HAP-1 (cell line): ENCODE measurements around the gene KLRG1.

Experiments used
- DNase-seq, 2 experiments: peaks; one replicate each; pipeline ENCODE4 v3.0.0-alpha.2; 2016 to 2020; ENCODE audit warnings: low spot score in 2 of 2
- H3K27me3 ChIP-seq: fragments of 250-450 bp; sonication (Bioruptor Pico); 2 replicates; pipeline ENCODE4 v1.5.1; 2020; ENCODE audit warnings: low read depth, mild to moderate bottlenecking, moderate library complexity
- H3K36me3 ChIP-seq: fragments of 250-450 bp; sonication (Bioruptor Pico); replicated peaks from 2 replicates; pipeline ENCODE4 v1.5.1; 2020; ENCODE audit warnings: mild to moderate bottlenecking
- H3K4me1 ChIP-seq: fragments of 250-450 bp; sonication (Bioruptor Pico); 2 replicates; pipeline ENCODE4 v1.5.1; 2020; ENCODE audit warnings: mild to moderate bottlenecking
- H3K4me3 ChIP-seq: fragments of 250-450 bp; sonication (Bioruptor Pico); 2 replicates; pipeline ENCODE4 v1.5.1; 2020; ENCODE audit warnings: mild to moderate bottlenecking, moderate library complexity
- H3K9me3 ChIP-seq: fragments of 250-450 bp; sonication (Bioruptor Pico); 2 replicates; pipeline ENCODE4 v1.5.1; 2020; ENCODE audit warnings: mild to moderate bottlenecking, moderate library complexity
- in situ Hi-C: fragments of 300-500 bp; cut with MboI; formaldehyde crosslinking; loops from 3 replicates; pipeline ENCODE4 v1.14.3; 2020; ENCODE audit warnings: low sequenced_read_pairs, inconsistent platforms, mixed read lengths

The KLRG1 gene

DNA sequence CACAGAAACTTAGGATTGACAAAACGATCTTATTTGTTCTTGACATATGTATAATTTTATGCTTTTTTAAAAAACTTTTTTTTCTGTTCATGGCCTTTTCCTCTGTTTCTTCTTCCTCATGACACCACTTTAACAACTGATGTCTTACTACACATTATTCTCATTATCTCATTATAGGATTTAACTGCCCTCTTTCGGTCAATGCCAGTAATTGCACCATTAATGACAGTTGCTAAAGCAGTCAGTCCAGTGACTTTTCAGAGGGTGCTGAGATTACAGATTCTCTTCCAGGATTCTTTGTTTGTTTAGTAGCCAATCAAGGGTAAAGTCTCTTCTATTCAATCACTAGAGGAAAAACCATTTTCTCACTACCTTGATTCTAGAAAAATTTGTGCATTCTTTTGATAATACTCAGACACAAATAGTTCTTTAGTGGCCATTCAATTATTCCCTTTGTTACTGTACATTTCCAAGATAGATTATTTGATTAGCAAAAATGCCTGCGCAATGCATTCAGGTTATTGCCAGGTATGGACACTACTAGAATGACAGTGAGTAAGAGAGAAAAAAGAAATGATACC, 50.1 kb downstream of the KLRG1 start:
- no peaks in the 10 kb centered on the region for H3K36me3 ChIP-seq
- H3K4me3 ChIP-seq: no peak overlapping the region
- in situ Hi-C loops: no loop called here
- no peaks in the 10 kb centered on the region for H3K4me1 ChIP-seq
- H3K27me3 ChIP-seq: no peaks in the 10 kb centered on the region
- DNase-seq: peak; percentile 18 to 62
- no peaks in the 10 kb centered on the region for H3K9me3 ChIP-seq

GRCh38 chr12:9040484-9041186, 51.3 kb downstream of the KLRG1 start:
- no peaks in the 10 kb centered on the region for H3K27me3 ChIP-seq
- H3K4me1 ChIP-seq: no peaks in the 10 kb centered on the region
- no peaks in the 10 kb centered on the region for H3K9me3 ChIP-seq
- in situ Hi-C loops: loop anchor here (10.0 kb wide), 1 partner anchor 366 kb away; no protein-coding TSS in a partner anchor
- no peaks in the 10 kb centered on the region for H3K36me3 ChIP-seq
- no peak overlapping the region for H3K4me3 ChIP-seq
- DNase-seq: no peak

DNA sequence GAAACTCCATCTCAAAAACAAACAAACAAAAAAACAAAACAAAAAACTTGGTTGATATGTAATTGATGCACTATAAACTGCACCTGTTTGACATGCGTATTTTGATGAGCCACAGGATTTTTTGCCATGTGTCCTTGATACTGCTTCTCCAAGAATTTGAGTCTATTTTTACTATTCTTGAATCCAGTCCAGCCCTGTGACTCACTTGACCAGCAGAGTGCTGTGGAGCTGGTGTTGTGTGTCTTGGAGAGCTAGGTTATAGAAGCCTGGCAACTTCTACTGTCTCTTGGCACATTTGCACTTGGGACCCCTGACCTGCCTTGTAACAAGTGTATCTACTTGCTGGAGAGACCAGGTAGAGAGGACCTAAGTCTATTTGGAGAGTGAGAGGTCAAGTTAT, 52.0 kb downstream of the KLRG1 start:
- H3K9me3 ChIP-seq: no peaks in the 10 kb centered on the region
- no peaks in the 10 kb centered on the region for H3K36me3 ChIP-seq
- in situ Hi-C loops: loop anchor here (10.0 kb wide), 1 partner anchor 367 kb away; no protein-coding TSS in a partner anchor
- no peaks in the 10 kb centered on the region for H3K27me3 ChIP-seq
- no peak overlapping the region for H3K4me3 ChIP-seq
- no peaks in the 10 kb centered on the region for H3K4me1 ChIP-seq
- no peak for DNase-seq

- H3K36me3 ChIP-seq: no peaks in the 10 kb centered on the region
- in situ Hi-C loops: loop anchor here (10.0 kb wide), 1 partner anchor 369 kb away; no protein-coding TSS in a partner anchor
- no peak for DNase-seq
- no peaks in the 10 kb centered on the region for H3K27me3 ChIP-seq
- H3K4me1 ChIP-seq: no peaks in the 10 kb centered on the region
- H3K9me3 ChIP-seq: no peaks in the 10 kb centered on the region
- no peak overlapping the region for H3K4me3 ChIP-seq
These were observed 54.4 kb downstream of the KLRG1 start for GRCh38 chr12:9043766-9044165.

GRCh38 chr12:9047105-9047504, 57.8 kb downstream of the KLRG1 start:
- H3K4me1 ChIP-seq: no peaks in the 10 kb centered on the region
- in situ Hi-C loops: loop anchor here (10.0 kb wide), 1 partner anchor 372 kb away; no protein-coding TSS in a partner anchor
- no peaks in the 10 kb centered on the region for H3K9me3 ChIP-seq
- H3K36me3 ChIP-seq: no peaks in the 10 kb centered on the region
- H3K4me3 ChIP-seq: no peak overlapping the region
- H3K27me3 ChIP-seq: no peaks in the 10 kb centered on the region
- DNase-seq: no peak

GRCh38 chr12:9048930-9049329, 59.6 kb downstream of the KLRG1 start:
- no peaks in the 10 kb centered on the region for H3K36me3 ChIP-seq
- in situ Hi-C loops: loop anchor here (10.0 kb wide), 1 partner anchor 374 kb away; no protein-coding TSS in a partner anchor
- H3K27me3 ChIP-seq: peaks cover 4% of the 10 kb centered on the region; the same call in 1 of the 2 replicates
- DNase-seq: no peak
- no peaks in the 10 kb centered on the region for H3K9me3 ChIP-seq
- no peak overlapping the region for H3K4me3 ChIP-seq
- no peaks in the 10 kb centered on the region for H3K4me1 ChIP-seq

DNA sequence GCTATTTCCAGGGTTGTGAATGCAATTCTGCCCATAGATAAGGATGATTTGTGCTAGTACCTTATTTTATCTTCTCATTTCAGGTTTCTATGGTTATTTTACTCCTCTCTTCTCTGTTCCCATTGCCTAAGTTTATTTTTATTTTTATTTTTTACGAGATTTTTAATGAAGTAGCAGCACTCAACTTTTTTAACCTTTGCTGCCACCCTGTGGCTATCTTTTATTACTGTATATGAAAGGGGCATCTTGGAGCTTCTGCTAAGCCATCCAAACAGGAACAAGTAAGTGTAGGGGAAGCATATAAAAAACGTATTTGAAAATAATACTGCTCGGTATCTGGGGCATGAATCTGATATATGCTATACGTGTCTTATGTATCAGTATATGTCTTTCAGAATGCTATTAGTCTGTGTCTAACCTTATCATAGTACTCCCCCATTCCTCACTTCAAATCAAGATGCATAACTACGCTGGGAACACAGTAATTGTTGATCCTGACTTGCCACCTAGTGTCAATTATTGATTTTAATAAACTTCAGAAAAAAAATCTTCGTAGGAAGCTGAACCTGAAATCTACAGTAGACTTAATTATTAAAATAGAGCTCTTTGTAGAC, 60.3 kb downstream of the KLRG1 start:
- peak; percentile 41 to 44 for DNase-seq
- in situ Hi-C loops: loop anchor here (10.0 kb wide), 1 partner anchor 375 kb away; no protein-coding TSS in a partner anchor

DNA sequence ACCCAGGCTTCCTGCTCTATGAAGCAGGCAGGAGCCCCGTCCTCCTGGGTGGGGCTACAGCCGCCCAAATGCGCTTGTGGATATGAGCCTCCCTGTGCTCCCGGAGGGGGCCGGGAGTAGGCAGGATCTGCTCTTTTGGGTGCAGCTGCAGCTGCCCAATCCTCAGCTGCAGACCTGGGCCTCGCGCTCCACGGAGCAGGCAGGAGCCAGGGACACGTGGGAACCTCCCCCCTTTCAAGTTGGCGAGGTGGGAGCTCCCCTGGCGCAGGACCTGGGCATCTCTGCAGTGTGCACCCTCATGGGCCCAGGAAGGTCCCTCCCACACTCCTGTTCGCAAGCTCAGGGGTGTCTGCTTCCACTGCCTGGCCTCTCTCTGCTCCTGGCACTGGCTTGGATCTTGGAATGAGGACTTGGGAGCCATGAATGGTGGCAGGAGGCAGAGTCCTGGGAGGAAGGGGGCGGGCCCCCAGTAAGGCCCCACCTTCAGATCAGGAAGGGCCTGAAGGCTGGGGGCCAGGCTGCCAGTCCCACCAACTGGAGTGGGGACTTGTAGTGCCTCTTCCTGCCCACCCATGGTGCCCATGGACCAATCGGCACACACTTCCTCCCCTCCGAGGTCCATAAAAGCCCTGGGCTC, 61.3 kb downstream of the KLRG1 start:
- Histone ChIP-seq H3K4me3 (no peak overlapping the region), H3K27me3 (peaks cover 11% of the 10 kb centered on the region), H3K36me3 (no peaks in the 10 kb centered on the region), H3K4me1 (no peaks in the 10 kb centered on the region), H3K9me3 (no peaks in the 10 kb centered on the region; the same call in 1 of the 2 replicates)
- no peak for DNase-seq
- in situ Hi-C loops: no loop called here

More for the DNA sequence above, 60.3 kb downstream of the KLRG1 start:
- H3K4me1 ChIP-seq: no peaks in the 10 kb centered on the region
- H3K36me3 ChIP-seq: no peaks in the 10 kb centered on the region
- H3K9me3 ChIP-seq: no peaks in the 10 kb centered on the region; the same call in 1 of the 2 replicates
- no peak overlapping the region for H3K4me3 ChIP-seq
- peaks cover 8% of the 10 kb centered on the region for H3K27me3 ChIP-seq

GRCh38 chr12:9051158-9051550, 61.8 kb downstream of the KLRG1 start:
- no peak for DNase-seq
- Histone ChIP-seq H3K4me1 (no peaks in the 10 kb centered on the region), H3K4me3 (no peak overlapping the region), H3K36me3 (no peaks in the 10 kb centered on the region), H3K9me3 (no peaks in the 10 kb centered on the region; the same call in 1 of the 2 replicates), H3K27me3 (peaks cover 11% of the 10 kb centered on the region)
- in situ Hi-C loops: no loop called here

GRCh38 chr12:9052610-9053009, 63.3 kb downstream of the KLRG1 start:
- in situ Hi-C loops: no loop called here
- Histone ChIP-seq H3K27me3 (peaks cover 11% of the 10 kb centered on the region), H3K36me3 (no peaks in the 10 kb centered on the region), H3K9me3 (no peaks in the 10 kb centered on the region; the same call in 1 of the 2 replicates), H3K4me3 (no peak overlapping the region), H3K4me1 (no peaks in the 10 kb centered on the region)
- DNase-seq: no peak
